Measurements from ENCODE around the gene OR6K3. TPM values are rescaled to one million over a fixed set of nuclear protein-coding genes. Genes with fewer than 3 reads are reported as not detected.

Gene OR6K3
- total RNA-seq, 1 experiment from 2014 or later = not detected

DNA sequence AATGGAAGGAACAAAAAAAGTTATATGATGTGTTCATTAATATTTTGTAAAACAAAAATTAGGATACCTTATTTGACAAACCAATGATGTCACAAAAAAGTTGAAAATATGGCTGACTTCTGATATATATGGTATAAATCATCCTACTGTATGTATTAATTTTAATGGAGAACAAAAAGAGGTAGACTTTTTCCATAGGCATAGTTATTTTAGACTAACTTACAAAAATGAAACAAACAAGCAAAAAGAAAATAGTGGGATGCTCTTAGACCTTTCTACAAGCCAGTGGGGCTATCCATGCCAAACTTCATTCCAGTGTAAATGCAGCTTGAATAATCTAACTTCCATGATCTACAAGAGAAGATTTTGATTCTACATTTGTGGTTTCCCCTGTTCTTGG, 33.5 kb downstream of the OR6K3 start:
- no peak for DNase-seq (ENCODE audit: low spot score)

DNA sequence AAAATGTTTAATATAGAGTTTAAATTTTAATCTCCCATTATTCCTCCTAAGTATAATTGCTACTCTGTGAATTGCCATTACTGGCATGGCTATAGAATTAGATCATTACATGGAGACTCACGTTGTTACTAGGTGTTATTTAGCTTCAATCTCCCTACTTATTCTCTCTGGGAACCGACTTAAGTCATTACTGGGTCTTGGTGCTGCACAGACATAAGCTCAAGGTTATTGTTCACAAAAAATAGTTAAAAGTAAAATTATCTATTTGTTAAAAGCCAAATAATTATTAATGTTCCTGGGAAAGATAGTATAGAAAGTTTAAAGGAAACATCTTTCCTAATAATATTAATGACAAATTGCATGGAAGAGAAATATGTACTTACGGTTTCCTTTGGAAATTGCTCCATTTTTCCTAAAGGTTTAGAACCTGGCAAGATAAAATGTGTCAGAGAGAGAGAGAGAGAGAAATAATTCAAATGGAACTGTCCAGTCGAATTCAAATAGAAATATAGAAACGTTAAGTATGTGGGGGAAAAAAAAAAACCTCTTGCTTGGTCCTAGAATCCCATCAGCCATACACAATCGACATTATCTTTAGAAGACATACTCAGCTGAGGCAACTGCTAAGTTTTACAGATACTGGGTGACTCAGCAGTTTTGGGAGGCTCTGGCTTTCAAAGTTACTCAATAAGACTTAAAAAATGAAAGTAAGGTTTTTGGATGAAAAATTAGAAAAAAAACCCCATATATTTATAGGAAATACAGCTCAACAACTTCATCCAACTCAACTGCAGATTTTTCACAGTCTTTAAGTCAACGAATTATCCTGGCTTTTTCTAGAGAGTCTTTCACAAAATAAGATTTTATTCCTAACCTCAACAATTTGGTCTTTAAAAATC, 34.2 kb downstream of the OR6K3 start, which contains the start of gene SPTA1:
Gene SPTA1 (minus strand): TSS at position 605 of the 899 bp plus-strand sequence. CDS start 198 bp downstream, at position 407.
- DNase-seq (ENCODE audit: low spot score) = peak; percentile 29

DNA sequence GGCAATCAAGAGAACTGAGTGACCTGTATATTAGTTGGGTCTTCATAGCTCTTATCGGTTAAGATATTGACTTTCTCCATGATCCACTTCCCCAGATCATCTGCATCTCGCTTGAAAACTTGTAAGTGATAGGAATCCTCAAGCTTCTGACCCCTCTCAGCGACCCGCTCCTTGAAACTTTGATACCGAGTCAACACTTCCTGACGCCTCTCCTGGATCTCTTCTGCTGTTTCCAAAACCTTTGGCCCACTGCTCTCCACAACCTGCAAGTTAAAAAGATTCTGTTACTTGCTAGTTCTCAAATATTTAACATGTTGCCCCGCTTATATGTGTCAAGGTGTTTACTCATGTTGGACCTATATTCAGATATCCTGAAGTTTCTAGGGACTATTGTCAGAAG, 35.4 kb downstream of the OR6K3 start:
- DNase-seq (ENCODE audit: low spot score) = no peak

DNA sequence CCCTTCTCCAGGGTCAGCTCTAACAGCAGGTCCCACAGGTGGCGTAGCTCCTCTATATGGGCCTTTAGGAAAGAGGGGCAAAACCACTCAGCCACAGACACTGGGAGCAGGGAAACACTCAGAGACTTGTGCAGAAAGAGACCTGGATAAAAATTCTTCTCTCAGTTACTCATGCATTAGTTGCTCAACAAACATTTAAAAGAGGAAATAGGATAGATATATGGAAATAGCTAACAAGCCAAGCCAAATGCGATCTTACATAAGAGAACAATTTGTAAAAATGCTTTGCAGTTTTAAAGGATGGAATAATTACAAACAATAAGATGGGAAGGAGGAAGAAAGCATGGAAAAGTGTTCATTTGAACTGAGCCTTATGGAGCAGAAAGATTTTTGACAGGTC, 38.9 kb downstream of the OR6K3 start:
- DNase-seq (ENCODE audit: low spot score) = no peak

DNA sequence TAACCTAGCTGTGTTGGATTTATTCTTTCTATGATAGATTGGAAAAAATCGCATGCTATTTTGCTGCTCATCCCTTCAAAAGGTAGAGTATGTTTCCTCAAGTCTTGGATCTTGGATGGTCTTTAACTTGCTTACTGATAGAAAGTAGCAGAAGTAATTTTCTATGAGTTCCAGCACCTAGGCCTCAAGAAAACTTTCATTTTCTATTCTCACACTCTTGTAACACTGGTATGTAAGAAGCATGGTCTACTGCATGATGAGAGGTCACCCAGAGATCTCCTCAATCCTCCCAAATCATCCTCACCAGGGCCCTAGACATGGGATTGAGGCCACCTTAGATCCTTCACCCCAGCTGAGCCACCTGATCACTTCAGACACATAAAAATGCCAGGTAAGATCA, 41.2 kb downstream of the OR6K3 start:
- no peak for DNase-seq (ENCODE audit: low spot score)

DNA sequence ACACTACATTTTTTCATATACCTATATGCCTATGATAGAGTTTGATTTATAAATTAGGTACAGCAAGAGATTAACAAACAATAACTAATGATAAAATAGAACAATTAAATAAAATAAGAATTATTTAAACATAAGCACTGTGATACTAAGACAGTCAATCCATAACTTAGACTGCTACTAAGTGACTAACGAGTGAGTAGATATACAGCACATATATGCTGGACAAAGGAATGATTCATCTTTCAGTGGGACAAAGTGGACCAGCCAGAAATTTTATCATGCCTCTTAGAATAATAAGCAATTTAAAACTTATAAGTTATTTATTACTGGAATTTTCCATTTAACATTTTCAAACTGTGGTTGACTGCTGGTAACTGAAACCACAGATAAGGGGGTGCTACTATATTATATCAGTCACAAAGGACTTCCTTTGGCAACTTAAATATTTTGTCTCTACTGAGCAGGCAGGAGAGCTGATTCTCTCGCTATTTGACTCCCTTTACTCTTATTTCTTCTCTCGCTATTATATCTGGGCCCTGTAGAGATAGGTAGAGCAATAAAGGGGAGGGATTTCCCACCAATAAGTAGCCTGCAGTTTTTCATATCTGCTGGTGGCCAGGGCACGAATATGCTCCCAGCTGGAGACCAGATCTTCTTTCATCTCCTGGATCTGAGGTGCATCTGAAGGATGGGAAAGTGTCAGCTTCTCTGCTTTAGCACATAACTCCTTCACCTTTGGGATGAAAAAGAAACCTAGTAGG, 44.8 kb downstream of the OR6K3 start:
- no peak for DNase-seq (ENCODE audit: low spot score)

DNA sequence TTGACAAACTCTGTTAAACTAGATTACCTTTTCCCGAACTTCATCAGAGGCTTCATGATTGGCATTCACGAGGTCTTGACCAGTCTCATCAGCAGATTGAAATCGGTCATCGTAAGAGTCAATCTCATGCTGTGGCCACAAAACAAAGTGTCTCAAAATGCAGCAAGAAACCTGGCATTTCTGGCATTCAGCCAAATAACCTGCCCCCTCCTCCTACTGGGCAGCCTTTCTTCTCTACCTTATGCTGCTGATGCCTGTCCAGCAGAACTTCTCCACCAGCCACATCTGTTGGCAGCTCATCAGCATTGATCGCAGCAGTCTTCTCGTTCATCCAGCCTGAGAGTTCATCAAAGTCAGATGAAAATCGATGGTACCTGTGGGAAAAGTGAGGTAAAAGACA, 46.2 kb downstream of the OR6K3 start:
- DNase-seq (ENCODE audit: low spot score) = no peak

Other genes starting within 250 kb of the OR6K3 start
- not detected in 2 replicates for gene OR10R2, start 248.5 kb downstream of the OR6K3 start, total RNA-seq (2014; rRNA removed; shearing (Covaris generic))
- not detected in 2 replicates for gene OR6Y1, start 166.3 kb downstream of the OR6K3 start, total RNA-seq (2014; rRNA removed; shearing (Covaris generic))
- gene OR6P1, start 150.1 kb downstream of the OR6K3 start, total RNA-seq (2014; rRNA removed; shearing (Covaris generic)) = not detected in 2 replicates
- not detected in 2 replicates for gene OR10X1, start 140.8 kb downstream of the OR6K3 start, total RNA-seq (2014; rRNA removed; shearing (Covaris generic))
- not detected in 2 replicates for gene OR10Z1, start 115.5 kb downstream of the OR6K3 start, total RNA-seq (2014; rRNA removed; shearing (Covaris generic))
- gene SPTA1, start 34.0 kb downstream of the OR6K3 start, total RNA-seq (2014; rRNA removed; shearing (Covaris generic)) = 1.6 and 2.4 TPM in 2 replicates
- gene OR6K2, start 20.1 kb downstream of the OR6K3 start, total RNA-seq (2014; rRNA removed; shearing (Covaris generic)) = not detected in 2 replicates
- gene OR6K6, start 34.0 kb upstream of the OR6K3 start, total RNA-seq (2014; rRNA removed; shearing (Covaris generic)) = not detected in 2 replicates
- gene OR6N1, start 51.5 kb upstream of the OR6K3 start, total RNA-seq (2014; rRNA removed; shearing (Covaris generic)) = not detected in 2 replicates
- not detected in 2 replicates for gene OR6N2, start 60.5 kb upstream of the OR6K3 start, total RNA-seq (2014; rRNA removed; shearing (Covaris generic))
- 0.39 TPM in 1 of 2 replicates, not detected in the other for gene MNDA, start 110.6 kb upstream of the OR6K3 start, total RNA-seq (2014; rRNA removed; shearing (Covaris generic))
- 0.33 and 1.7 TPM in 2 replicates for gene PYHIN1, start 210.8 kb upstream of the OR6K3 start, total RNA-seq (2014; rRNA removed; shearing (Covaris generic))